ENCODE data around the gene OTOL1.
"Not testable (repeated sequence)": the region's sequence is repeated elsewhere in the genome, so short reads cannot be mapped to it uniquely, and the experiment has no call there.

Gene OTOL1

DNA sequence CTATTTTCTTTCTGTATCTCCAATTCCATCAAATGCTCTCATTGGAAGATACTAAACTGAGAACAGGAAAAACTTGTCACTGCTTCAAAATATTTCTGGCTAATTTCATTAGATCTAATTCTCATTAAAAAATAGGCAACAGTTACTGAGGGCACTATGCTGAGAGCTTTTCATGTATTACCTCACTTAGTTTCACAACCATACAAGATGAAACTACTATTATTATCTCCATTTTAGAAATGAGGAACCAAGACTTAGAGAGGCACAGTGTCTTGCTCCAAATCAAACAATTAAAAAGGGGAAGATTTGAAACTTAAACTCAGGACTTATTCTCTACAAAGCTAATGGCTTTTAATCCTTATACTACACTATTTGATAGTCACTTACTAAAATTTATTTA, 7.2 kb upstream of the OTOL1 start:
- H3K4me3 ChIP-seq (ENCODE audit: low read depth, low read length), result no peak overlapping the region
- DNase-seq (ENCODE audit: low read depth), result peak; percentile 2
- TF ChIP-seq MYC (IDR thresholded peaks at IDR 0.05; ENCODE audit: low read depth, low read length) (no peak), POLR2A (IDR thresholded peaks at IDR 0.05; ENCODE audit: extremely low read depth, insufficient read length) (no peak)
- TF ChIP-seq, protein P1, sequence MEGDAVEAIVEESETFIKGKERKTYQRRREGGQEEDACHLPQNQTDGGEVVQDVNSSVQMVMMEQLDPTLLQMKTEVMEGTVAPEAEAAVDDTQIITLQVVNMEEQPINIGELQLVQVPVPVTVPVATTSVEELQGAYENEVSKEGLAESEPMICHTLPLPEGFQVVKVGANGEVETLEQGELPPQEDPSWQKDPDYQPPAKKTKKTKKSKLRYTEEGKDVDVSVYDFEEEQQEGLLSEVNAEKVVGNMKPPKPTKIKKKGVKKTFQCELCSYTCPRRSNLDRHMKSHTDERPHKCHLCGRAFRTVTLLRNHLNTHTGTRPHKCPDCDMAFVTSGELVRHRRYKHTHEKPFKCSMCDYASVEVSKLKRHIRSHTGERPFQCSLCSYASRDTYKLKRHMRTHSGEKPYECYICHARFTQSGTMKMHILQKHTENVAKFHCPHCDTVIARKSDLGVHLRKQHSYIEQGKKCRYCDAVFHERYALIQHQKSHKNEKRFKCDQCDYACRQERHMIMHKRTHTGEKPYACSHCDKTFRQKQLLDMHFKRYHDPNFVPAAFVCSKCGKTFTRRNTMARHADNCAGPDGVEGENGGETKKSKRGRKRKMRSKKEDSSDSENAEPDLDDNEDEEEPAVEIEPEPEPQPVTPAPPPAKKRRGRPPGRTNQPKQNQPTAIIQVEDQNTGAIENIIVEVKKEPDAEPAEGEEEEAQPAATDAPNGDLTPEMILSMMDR (IDR thresholded peaks at IDR 0.05; ENCODE audit: low read depth, low read length), result no peak
- TF ChIP-seq, protein P2, sequence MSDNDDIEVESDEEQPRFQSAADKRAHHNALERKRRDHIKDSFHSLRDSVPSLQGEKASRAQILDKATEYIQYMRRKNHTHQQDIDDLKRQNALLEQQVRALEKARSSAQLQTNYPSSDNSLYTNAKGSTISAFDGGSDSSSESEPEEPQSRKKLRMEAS (IDR thresholded peaks at IDR 0.05; ENCODE audit: low read depth, low read length), result no peak

DNA sequence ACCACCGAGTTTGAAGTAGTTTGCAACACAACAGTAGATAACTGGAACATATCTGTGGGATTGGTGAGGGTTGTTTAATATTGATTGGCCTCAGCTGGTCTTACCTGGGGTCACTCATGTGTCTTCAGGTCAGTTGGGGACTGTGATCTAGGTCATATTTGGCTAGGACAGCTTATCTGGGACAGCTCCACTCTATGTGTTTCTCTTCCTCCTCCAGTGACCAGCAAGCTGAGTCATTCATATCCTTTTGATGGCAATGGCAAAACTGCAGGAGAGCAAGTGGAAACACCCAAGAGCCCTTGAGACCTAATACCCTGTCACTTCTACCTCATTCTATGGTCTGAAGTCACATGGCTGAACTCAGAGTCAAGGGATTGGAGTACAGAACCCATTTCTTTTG, 5.8 kb upstream of the OTOL1 start:
- DNase-seq (ENCODE audit: low read depth); H3K4me3 ChIP-seq (ENCODE audit: low read depth, low read length): not testable (repeated sequence)

DNA sequence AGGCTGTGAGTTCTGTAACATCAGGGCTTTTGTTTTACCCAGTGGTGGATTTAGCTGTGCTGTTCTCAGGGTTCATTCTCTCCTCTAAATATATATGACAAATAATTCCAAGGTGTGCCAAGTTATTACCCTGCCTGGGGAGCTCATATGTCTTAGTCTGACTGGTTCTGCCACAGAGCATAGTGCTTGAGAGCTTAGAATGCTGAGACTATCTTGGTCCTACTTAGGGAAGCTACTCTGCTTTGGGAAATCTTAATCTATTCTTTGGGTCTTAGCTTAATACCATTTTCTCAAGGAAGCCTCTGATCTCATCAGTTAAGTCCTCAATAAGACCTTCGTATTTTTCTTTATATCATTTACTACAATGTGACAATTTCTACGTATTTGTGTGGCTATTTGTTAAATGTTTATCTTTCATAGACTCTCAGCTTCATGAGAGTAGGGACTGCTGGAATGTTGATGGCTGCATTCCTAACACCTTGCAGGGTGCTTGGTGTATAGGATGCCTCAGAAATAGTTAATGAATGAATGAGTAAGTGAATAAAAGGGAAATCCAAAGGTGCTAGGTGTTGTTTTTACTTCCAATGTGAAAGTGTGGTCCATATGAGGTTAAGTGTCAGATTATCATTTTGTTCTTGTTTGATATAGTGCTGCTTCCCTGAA, 1.8 kb downstream of the OTOL1 start:
- DNase-seq (ENCODE audit: low read depth), result no peak
- H3K4me3 ChIP-seq (ENCODE audit: low read depth, low read length), result no peak overlapping the region
- TF ChIP-seq, protein P1 (IDR thresholded peaks at IDR 0.05; ENCODE audit: low read depth, low read length), result no peak
- TF ChIP-seq MYC (IDR thresholded peaks at IDR 0.05; ENCODE audit: low read depth, low read length) (no peak), POLR2A (IDR thresholded peaks at IDR 0.05; ENCODE audit: extremely low read depth, insufficient read length) (no peak)
- TF ChIP-seq, protein P2 (IDR thresholded peaks at IDR 0.05; ENCODE audit: low read depth, low read length), result no peak

DNA sequence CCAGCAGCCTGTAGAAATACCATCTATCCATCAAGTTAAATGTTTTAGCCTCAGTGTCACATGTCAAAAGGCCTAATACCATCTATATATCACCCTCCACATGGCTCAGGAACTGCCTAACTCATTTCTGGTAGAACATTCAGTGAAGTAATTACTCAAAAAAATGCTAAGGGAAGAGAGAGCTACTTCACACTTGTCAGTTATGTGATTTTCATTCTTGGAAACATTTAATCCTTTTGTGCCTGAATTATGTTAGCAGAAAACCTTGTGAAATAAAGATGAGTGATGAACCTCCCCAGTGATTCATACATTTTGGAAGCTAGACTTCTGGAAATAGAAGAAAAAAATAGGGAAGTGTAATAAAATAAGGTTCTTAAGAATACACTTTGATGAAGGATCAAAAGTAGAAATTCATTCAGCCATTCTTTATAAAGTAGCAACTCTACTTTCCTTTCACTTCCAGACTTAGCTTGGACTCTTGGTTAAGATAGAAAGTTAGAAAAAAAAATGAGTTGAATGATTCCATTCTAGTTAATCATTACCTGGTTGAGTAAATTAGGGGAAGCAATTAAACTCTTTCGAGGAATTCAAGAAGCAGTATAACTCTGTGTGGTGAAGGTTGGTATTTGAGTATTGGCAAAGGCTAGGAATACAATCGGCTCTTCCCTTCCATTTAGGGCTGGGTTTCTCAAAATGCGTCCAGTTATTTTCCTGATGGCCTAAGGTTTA, 3.6 kb downstream of the OTOL1 start:
- H3K4me3 ChIP-seq (ENCODE audit: low read depth, low read length), result no peak overlapping the region
- TF ChIP-seq, protein P2 (IDR thresholded peaks at IDR 0.05; ENCODE audit: low read depth, low read length), result no peak
- TF ChIP-seq MYC (IDR thresholded peaks at IDR 0.05; ENCODE audit: low read depth, low read length), result no peak
- TF ChIP-seq, protein P1 (IDR thresholded peaks at IDR 0.05; ENCODE audit: low read depth, low read length), result no peak
- DNase-seq (ENCODE audit: low read depth), result no peak

DNA sequence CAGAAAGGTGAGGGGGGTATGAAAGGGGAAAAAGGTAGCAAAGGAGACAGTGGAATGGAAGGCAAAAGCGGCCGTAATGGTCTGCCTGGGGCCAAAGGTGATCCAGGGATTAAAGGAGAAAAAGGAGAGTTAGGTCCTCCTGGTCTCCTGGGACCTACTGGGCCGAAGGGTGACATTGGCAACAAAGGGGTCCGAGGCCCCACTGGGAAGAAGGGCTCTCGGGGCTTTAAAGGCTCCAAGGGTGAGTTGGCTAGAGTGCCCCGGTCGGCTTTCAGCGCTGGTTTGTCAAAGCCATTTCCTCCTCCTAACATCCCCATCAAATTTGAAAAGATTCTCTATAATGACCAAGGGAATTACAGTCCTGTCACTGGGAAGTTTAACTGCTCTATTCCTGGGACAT, 6.7 kb downstream of the OTOL1 start:
- DNase-seq (ENCODE audit: low read depth), result no peak
- TF ChIP-seq, protein P1 (IDR thresholded peaks at IDR 0.05; ENCODE audit: low read depth, low read length), result no peak
- TF ChIP-seq, protein P2 (IDR thresholded peaks at IDR 0.05; ENCODE audit: low read depth, low read length), result no peak
- TF ChIP-seq POLR2A (IDR thresholded peaks at IDR 0.05; ENCODE audit: extremely low read depth, insufficient read length), result no peak
- TF ChIP-seq MYC (IDR thresholded peaks at IDR 0.05; ENCODE audit: low read depth, low read length), result no peak

DNA sequence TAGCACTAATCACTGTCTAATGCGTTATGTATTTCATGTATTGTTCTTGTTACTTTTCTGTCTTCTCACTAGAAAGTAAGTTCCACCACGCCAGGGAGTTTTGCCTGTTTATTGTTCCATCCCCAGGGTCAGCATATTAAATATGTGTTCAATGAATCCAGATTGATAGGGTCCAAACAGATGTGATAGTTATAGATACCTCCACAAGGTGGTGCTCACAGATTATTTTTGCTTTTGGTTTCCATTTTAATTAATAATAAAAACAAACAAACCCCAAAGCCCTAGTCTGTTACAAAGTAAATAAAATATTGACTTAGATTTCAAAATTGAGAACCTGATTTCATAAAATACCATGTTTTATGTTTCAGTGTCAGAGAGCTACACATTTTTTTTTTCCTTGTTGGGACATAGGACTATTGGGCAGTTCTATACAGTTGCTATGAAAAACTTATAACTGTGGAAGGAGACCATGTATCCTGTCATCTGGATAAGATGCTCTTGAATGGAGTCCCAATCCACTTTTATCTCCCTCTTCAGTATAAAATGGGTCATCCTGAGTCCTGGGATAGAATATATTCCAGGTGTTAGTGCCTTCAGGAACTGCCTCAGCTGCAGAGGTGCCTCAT, 12.4 kb downstream of the OTOL1 start:
- DNase-seq (ENCODE audit: low read depth), result peak; percentile 7
- no peak overlapping the region for H3K4me3 ChIP-seq (ENCODE audit: low read depth, low read length)
- TF ChIP-seq MYC (IDR thresholded peaks at IDR 0.05; ENCODE audit: low read depth, low read length), result no peak
- TF ChIP-seq, protein P2 (IDR thresholded peaks at IDR 0.05; ENCODE audit: low read depth, low read length), result no peak
- TF ChIP-seq POLR2A (IDR thresholded peaks at IDR 0.05; ENCODE audit: extremely low read depth, insufficient read length), result no peak
- TF ChIP-seq, protein P1 (IDR thresholded peaks at IDR 0.05; ENCODE audit: low read depth, low read length), result no peak

More for the DNA sequence above, 6.7 kb downstream of the OTOL1 start:
- H3K4me3 ChIP-seq (ENCODE audit: low read depth, low read length), result no peak overlapping the region
